Measurements from ENCODE around the gene REXO1. TPM values are rescaled to one million over a fixed set of nuclear protein-coding genes. Genes with fewer than 3 reads are reported as not detected.

Gene REXO1
- polyA plus RNA-seq, 3 donors, result 2.8 to 60.8 (median 3.0) TPM

- H3K4me1 Mint-ChIP-seq, result peaks cover 53% of the 10 kb centered on the region
- no peaks in the 10 kb centered on the region for H3K9me3 Mint-ChIP-seq
- peak overlapping the region in 1 of 7 donors; percentile 5 for H3K27ac Mint-ChIP-seq
- H3K27me3 Mint-ChIP-seq (ENCODE audit: low read depth in 3 of 3), result peaks cover 0 to 1% (median 0%) of the 10 kb centered on the region in 3 donors
- Histone ChIP-seq H3K36me3 (replicated peaks in 1 of 2; ENCODE audit: control insufficient read depth in 1 of 2, insufficient read depth in 2 of 2, low read length in 2 of 2) (peaks cover 11 to 30% of the 10 kb centered on the region in 2 donors), H3K4me1 (ENCODE audit: control insufficient read depth in 1 of 2, insufficient read depth in 2 of 2, low read length in 2 of 2) (peaks cover 30 to 45% of the 10 kb centered on the region in 2 donors), H3K79me2 (ENCODE audit: insufficient read depth, low read length) (peaks cover 94% of the 10 kb centered on the region), H4K20me1 (ENCODE audit: insufficient read depth, low read length) (peaks cover 94% of the 10 kb centered on the region), H3K27me3 (ENCODE audit: control insufficient read depth in 2 of 2, insufficient read depth in 2 of 2, low read length in 2 of 2) (no peaks in the 10 kb centered on the region), H3K9me3 (replicated peaks in 1 of 2; ENCODE audit: control insufficient read depth in 1 of 2, insufficient read depth in 1 of 2, low read length in 2 of 2) (no peaks in the 10 kb centered on the region), H3K9ac (ENCODE audit: insufficient read depth, low read length, poor library complexity, severe bottlenecking) (no peak overlapping the region), H3K4me3 (replicated peaks in 1 of 3; ENCODE audit: low read depth in 2 of 3, low read length in 3 of 3) (no peak overlapping the region), H2AFZ (ENCODE audit: insufficient read depth, low read depth, low read length, poor library complexity, severe bottlenecking) (no peak overlapping the region), H3K4me2 (replicated peaks; ENCODE audit: extremely low read depth, low read length, poor library complexity, severe bottlenecking) (no peak overlapping the region), H3K27ac (ENCODE audit: low read depth in 1 of 2, low read length in 2 of 2) (no peak overlapping the region)
- DNase-seq, result no peak
- peaks cover 9 to 51% of the 10 kb centered on the region in 2 donors for H3K36me3 Mint-ChIP-seq
- no peak for TF ChIP-seq CTCF (IDR thresholded peaks at IDR 0.05)
- H3K4me3 Mint-ChIP-seq, result no peak overlapping the region
- intact Hi-C loops (cut with micrococcal nuclease), result no loop called here
- WGBS (ENCODE audit: insufficient coverage), result 92% methylated on average over 22 of the region's 25 CpGs
These were observed 4.5 kb downstream of the REXO1 start for GRCh38 chr19:1843646-1844394.

DNA sequence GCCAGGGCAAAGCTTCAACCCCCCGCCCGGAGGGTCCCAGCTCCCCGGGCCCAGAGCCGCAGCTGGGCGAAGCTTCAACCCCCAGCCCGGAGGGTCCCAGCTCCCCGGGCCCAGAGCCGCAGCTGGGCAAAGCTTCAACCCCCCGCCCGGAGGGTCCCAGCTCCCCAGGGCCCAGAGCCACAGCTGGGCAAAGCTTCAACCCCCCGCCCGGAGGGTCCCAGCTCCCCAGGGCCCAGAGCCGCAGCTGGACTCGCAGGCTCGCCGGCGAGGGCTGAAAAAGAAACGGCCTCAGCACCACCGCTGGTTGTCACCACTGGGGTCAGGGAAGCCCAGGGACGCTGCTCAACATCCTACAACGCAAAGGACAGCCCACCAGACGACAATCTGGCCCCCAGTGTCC is 5.2 kb downstream of the REXO1 start:
- 94% methylated on average over 22 of the region's 22 CpGs for WGBS (ENCODE audit: insufficient coverage)
- no peak overlapping the region for H3K4me2 ChIP-seq (replicated peaks; ENCODE audit: extremely low read depth, low read length, poor library complexity, severe bottlenecking)
- H3K79me2 ChIP-seq (ENCODE audit: insufficient read depth, low read length), result peaks cover 100% of the 10 kb centered on the region
- peaks cover 100% of the 10 kb centered on the region for H4K20me1 ChIP-seq (ENCODE audit: insufficient read depth, low read length)
- DNase-seq, result no peak
- H3K4me3 Mint-ChIP-seq, result no peak overlapping the region
- H3K27ac Mint-ChIP-seq, result no peak overlapping the region
- peaks cover 0 to 1% (median 0%) of the 10 kb centered on the region in 3 donors for H3K27me3 Mint-ChIP-seq (ENCODE audit: low read depth in 3 of 3)
- H3K36me3 ChIP-seq (replicated peaks in 1 of 2; ENCODE audit: control insufficient read depth in 1 of 2, insufficient read depth in 2 of 2, low read length in 2 of 2), result peaks cover 11 to 30% of the 10 kb centered on the region in 2 donors
- peaks cover 51% of the 10 kb centered on the region for H3K4me1 Mint-ChIP-seq
- H3K36me3 Mint-ChIP-seq, result peaks cover 9 to 55% of the 10 kb centered on the region in 2 donors
- H3K9ac ChIP-seq (ENCODE audit: insufficient read depth, low read length, poor library complexity, severe bottlenecking), result no peak overlapping the region
- H3K4me1 ChIP-seq (ENCODE audit: control insufficient read depth in 1 of 2, insufficient read depth in 2 of 2, low read length in 2 of 2), result peaks cover 30 to 44% of the 10 kb centered on the region in 2 donors
- no peaks in the 10 kb centered on the region for H3K9me3 Mint-ChIP-seq
- H3K4me3 ChIP-seq (replicated peaks in 1 of 3; ENCODE audit: low read depth in 2 of 3, low read length in 3 of 3), result no peak overlapping the region
- intact Hi-C loops (cut with micrococcal nuclease), result no loop called here
- H3K27ac ChIP-seq (ENCODE audit: low read depth in 1 of 2, low read length in 2 of 2), result no peak overlapping the region
- no peak overlapping the region for H2AFZ ChIP-seq (ENCODE audit: insufficient read depth, low read depth, low read length, poor library complexity, severe bottlenecking)
- H3K27me3 ChIP-seq (ENCODE audit: control insufficient read depth in 2 of 2, insufficient read depth in 2 of 2, low read length in 2 of 2), result no peaks in the 10 kb centered on the region
- TF ChIP-seq CTCF (IDR thresholded peaks at IDR 0.05), result no peak
- H3K9me3 ChIP-seq (replicated peaks in 1 of 2; ENCODE audit: control insufficient read depth in 1 of 2, insufficient read depth in 1 of 2, low read length in 2 of 2), result no peaks in the 10 kb centered on the region

Measured in CD14-positive monocyte (primary cell).